Psoas muscle (tissue), 8 donors: ENCODE measurements around the gene CACNA1B. TPM values are rescaled to one million over a fixed set of nuclear protein-coding genes. Genes with fewer than 3 reads are reported as not detected.

Experiments used
- ATAC-seq, 4 donors: fragments of 200-7000 bp; cut with Tn5 transposase; one replicate each; pipeline ENCODE4 v1.9.1; 2020; ENCODE audit warnings: moderate library complexity in 3 of 4, mild to moderate bottlenecking in 2 of 4
- DNase-seq, 2 donors: peaks; one replicate each; pipeline ENCODE4 v3.0.0-alpha.2; 2020
- H3K27ac ChIP-seq: fragments of 200-600 bp; one replicate; pipeline ENCODE4 v1.8.0; 2022
- H3K27me3 ChIP-seq, 3 donors: fragments of 200-600 bp in 1 of 3; one replicate each; pipeline versions ENCODE4 v1.6.1 to v1.8.0; 2013 to 2022; ENCODE audit warnings: low read length in 2 of 3, mild to moderate bottlenecking in 2 of 3, moderate library complexity in 1 of 3; ENCODE audit not compliant: insufficient read depth in 3 of 3
- H3K36me3 ChIP-seq, 2 donors: fragments of 200-600 bp in 1 of 2; one replicate each; pipeline versions ENCODE4 v1.6.1 to v1.8.0; 2013 to 2022; ENCODE audit warnings: low read depth in 1 of 2, mild to moderate bottlenecking in 1 of 2, moderate library complexity in 1 of 2; ENCODE audit not compliant: insufficient read depth in 1 of 2
- H3K4me1 ChIP-seq: fragments of 200-600 bp; one replicate; pipeline ENCODE4 v1.8.0; 2022
- H3K4me3 ChIP-seq: fragments of 200-600 bp; one replicate; pipeline ENCODE4 v1.8.0; 2022; ENCODE audit warnings: mild to moderate bottlenecking
- H3K9me3 ChIP-seq: fragments of 200-600 bp; one replicate; pipeline ENCODE4 v1.8.0; 2022
- WGBS, 3 donors: extraction: QIAGEN DNeasy Blood & Tissue Kit; methylation state at CpG; one replicate each; pipeline versions ENCODE4 v1.1.6 to v1.1.7; 2013; 5-methylcytosine and 5-hydroxymethylcytosine counted together
- intact Hi-C, 2 donors: fragments of 100-400 bp; cut with DNase I; formaldehyde crosslinking; loops; one replicate each; pipeline versions ENCODE4 v1.11.0 to v1.14.2; 2022
- polyA plus RNA-seq, 3 donors: library from polyadenylated mRNA; stranded (reverse); fragments of 200-250 nt; gene quantifications; one replicate each; pipeline ENCODE4 v1.2.3, GENCODE V29; 2013
- total RNA-seq, 4 donors: library from RNA; stranded (reverse); fragmentation: NEBNext Ultra II Directional in 2 of 4; extraction: Animal tissue kit (Norgen Biotek cat#: 25700) in 2 of 4; gene quantifications; one replicate each; pipeline versions ENCODE4 v1.2.1 to v1.2.4, GENCODE V29; 2021 to 2023
- TF ChIP-seq, protein P1 (sequence below): fragments of 200-600 bp; IDR thresholded peaks from one replicate; pipeline ENCODE4 v1.8.0; 2022; ENCODE audit warnings: antibody characterized with exemption
- donor health status: healthy with polysubstance abuse.
- donor health status: DM: no; HTN: no; CAD: no; lungs with moderate emphysema.
- donor health status: Bipolar disorder and iron deficiency.
- donor health status: healthy.
- donor health status: DM: yes; HTN: yes; CAD: no.
- donor health status: DM: no; HTN: no; CAD: no.
- donor health status: DM: no; HTN: no; CAD: no.
- donor health status: DM: yes; HTN: yes; CAD: no.

The CACNA1B gene
- total and polyA plus RNA-seq, 7 donors = 0.01 to 0.02 TPM; not detected in 5

DNA sequence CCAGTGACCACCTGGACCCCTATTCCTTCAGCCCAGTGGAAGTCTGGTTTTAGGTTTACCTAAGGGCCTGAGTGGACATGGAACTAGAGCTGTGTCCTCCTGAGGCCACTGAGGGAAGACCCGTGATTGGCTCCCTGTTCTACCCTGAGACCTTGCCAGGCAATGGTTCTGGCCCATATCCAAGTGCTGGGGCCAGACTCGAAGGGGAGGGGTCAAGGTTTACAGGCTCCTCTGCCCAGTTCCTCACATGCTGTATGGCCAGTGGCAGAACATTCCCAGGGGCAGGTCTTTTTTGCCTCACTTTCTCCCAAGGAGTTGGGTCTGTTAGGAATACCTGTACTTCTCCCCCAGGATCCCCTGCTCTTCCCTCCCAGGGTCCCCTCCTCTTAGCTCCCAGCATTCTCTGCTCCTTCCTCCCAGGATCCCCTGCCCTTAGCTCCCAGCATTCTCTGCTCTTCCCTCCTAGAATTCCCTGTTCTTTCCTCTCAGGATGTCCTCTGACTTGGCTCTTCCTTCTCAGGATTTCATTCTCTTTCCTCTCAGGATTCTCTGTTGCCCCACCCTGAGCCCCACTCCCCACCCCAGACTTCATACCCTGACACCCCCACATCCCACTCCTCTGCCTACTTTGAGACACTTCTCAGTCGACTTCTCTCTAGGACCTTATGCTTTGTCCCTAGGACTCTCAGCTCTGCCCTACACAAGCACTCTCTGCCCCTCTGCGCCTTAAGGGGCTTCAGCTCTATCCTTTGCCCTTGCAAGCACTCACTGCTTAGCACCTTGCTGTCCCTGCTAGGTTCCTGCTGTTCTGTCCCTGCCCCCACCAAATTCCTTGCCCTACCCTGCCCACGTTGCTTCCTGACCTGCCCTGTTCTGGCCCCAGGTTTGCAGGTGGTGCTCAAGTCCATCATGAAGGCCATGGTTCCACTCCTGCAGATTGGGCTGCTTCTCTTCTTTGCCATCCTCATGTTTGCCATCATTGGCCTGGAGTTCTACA is 36.5 kb downstream of the CACNA1B start:
- ATAC-seq (no peak), DNase-seq (no peak)
- intact Hi-C loops = no loop called here
- TF ChIP-seq, protein P1, sequence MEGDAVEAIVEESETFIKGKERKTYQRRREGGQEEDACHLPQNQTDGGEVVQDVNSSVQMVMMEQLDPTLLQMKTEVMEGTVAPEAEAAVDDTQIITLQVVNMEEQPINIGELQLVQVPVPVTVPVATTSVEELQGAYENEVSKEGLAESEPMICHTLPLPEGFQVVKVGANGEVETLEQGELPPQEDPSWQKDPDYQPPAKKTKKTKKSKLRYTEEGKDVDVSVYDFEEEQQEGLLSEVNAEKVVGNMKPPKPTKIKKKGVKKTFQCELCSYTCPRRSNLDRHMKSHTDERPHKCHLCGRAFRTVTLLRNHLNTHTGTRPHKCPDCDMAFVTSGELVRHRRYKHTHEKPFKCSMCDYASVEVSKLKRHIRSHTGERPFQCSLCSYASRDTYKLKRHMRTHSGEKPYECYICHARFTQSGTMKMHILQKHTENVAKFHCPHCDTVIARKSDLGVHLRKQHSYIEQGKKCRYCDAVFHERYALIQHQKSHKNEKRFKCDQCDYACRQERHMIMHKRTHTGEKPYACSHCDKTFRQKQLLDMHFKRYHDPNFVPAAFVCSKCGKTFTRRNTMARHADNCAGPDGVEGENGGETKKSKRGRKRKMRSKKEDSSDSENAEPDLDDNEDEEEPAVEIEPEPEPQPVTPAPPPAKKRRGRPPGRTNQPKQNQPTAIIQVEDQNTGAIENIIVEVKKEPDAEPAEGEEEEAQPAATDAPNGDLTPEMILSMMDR = no peak
- H3K9me3 ChIP-seq = no peaks in the 10 kb centered on the region
- H3K4me3 ChIP-seq = no peak overlapping the region
- no peaks in the 10 kb centered on the region for H3K36me3 ChIP-seq
- H3K4me1 ChIP-seq = no peaks in the 10 kb centered on the region
- no peak overlapping the region for H3K27ac ChIP-seq
- 51 to 58% (median 57%) methylated on average over 5 of the region's 5 CpGs for WGBS, 3 donors
- H3K27me3 ChIP-seq = peaks cover 0 to 20% (median 2%) of the 10 kb centered on the region in 3 donors

- WGBS, 3 donors = 53 to 63% (median 56%) methylated on average over 11 of the region's 11 CpGs
- TF ChIP-seq, protein P1 = no peak
- no peaks in the 10 kb centered on the region for H3K9me3 ChIP-seq
- intact Hi-C loops = no loop called here
- H3K36me3 ChIP-seq = no peaks in the 10 kb centered on the region
- no peaks in the 10 kb centered on the region for H3K4me1 ChIP-seq
- H3K27ac ChIP-seq = no peak overlapping the region
- peaks cover 0 to 12% (median 2%) of the 10 kb centered on the region in 3 donors for H3K27me3 ChIP-seq
- ATAC-seq = no peak
- no peak overlapping the region for H3K4me3 ChIP-seq
- no peak for DNase-seq
Measured at GRCh38 chr9:137916540-137916939, 39.0 kb downstream of the CACNA1B start.

- intact Hi-C loops = no loop called here
- WGBS, 3 donors = 80 to 87% (median 81%) methylated on average over 8 of the region's 8 CpGs
- TF ChIP-seq, protein P1 = no peak
Measured at GRCh38 chr9:137917116-137917515, 39.5 kb downstream of the CACNA1B start.

DNA sequence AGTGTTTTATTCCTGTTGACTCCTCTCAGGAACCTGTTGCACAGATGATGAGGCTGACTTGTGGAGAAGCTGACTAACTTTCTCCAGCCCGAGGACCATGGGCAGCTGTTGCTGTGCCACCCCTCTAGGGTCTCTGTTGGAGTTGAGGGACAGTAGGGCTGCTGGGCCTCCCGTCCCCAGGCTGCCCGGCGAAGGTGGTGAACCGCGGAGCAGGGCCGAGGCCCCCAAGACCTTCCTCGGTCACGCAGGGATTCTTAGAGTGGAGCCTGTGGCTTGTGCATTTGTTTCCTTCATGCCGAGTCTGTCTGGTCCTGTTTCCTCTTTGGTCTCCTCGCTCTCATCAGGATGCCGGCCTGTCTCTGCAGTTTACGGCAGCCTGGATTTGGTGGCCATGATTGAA is 40.2 kb downstream of the CACNA1B start:
- DNase-seq = no peak
- no peaks in the 10 kb centered on the region for H3K36me3 ChIP-seq

More at GRCh38 chr9:137917116-137917515, 39.5 kb downstream of the CACNA1B start:
- H3K4me1 ChIP-seq = no peaks in the 10 kb centered on the region
- H3K4me3 ChIP-seq = no peak overlapping the region
- no peaks in the 10 kb centered on the region for H3K36me3 ChIP-seq
- ATAC-seq (no peak), DNase-seq (no peak)
- H3K27me3 ChIP-seq = peaks cover 0 to 12% (median 1%) of the 10 kb centered on the region in 3 donors
- no peaks in the 10 kb centered on the region for H3K9me3 ChIP-seq
- no peak overlapping the region for H3K27ac ChIP-seq

More for the DNA sequence above, 40.2 kb downstream of the CACNA1B start:
- TF ChIP-seq, protein P1 = no peak
- no peaks in the 10 kb centered on the region for H3K4me1 ChIP-seq
- no peak overlapping the region for H3K4me3 ChIP-seq
- WGBS, 3 donors = 76 to 87% (median 80%) methylated on average over 13 of the region's 13 CpGs
- no peaks in the 10 kb centered on the region for H3K9me3 ChIP-seq
- H3K27ac ChIP-seq = no peak overlapping the region
- ATAC-seq = no peak
- intact Hi-C loops = no loop called here
- H3K27me3 ChIP-seq = peaks cover 0 to 12% (median 0%) of the 10 kb centered on the region in 3 donors
